K562 (cell line): ENCODE data around the gene ITPKB. TPM values are rescaled to one million over a fixed set of nuclear protein-coding genes. Genes with fewer than 3 reads are reported as not detected.

ENCODE experiments used
- ADNP ChIP-seq: fragments of 200-800 bp; sonication (Bioruptor generic); IDR thresholded peaks from 2 replicates; pipeline ENCODE4 v1.6.1; 2016; ENCODE audit warnings: missing genetic modification characterization, missing compliant biosample characterization
- BACH1 ChIP-seq: fragments of 200-800 bp; sonication (Bioruptor generic); IDR thresholded peaks from 2 replicates; pipeline ENCODE4 v1.6.1; 2016; ENCODE audit warnings: missing genetic modification characterization, missing compliant biosample characterization
- DIDO1 ChIP-seq: fragments of 450-650 bp; IDR thresholded peaks from 2 replicates; pipeline ENCODE4 v1.6.1; 2016; ENCODE audit warnings: low read depth, missing biosample characterization, missing genetic modification characterization
- E2F1 ChIP-seq: sonication (generic); formaldehyde crosslinking; IDR thresholded peaks from 2 replicates; pipeline ENCODE4 v1.8.1; 2023; ENCODE audit warnings: mild to moderate bottlenecking, missing genetic modification reagents, moderate library complexity
- ETV6 ChIP-seq, 3 experiments: fragments of 150-350 bp in 1 of 3; sonication (generic) in 1 of 3; formaldehyde crosslinking in 1 of 3; IDR thresholded peaks; 2 replicates each; pipeline versions ENCODE4 v1.6.1 to v1.8.0; 2014 to 2022; ENCODE audit warnings: borderline replicate concordance in 2 of 3, low read depth in 2 of 3, antibody characterized with exemption in 1 of 3, low read length in 1 of 3, mild to moderate bottlenecking in 1 of 3, missing genetic modification reagents in 1 of 3
- HDAC6 ChIP-seq: IDR thresholded peaks from 2 replicates; pipeline ENCODE4 v1.6.1; 2012; ENCODE audit warnings: low read depth, mild to moderate bottlenecking, control low read depth, inconsistent platforms, low read length, moderate library complexity
- KLF13 ChIP-seq: fragments of 450-650 bp; IDR thresholded peaks from 2 replicates; pipeline ENCODE4 v1.6.1; 2016; ENCODE audit warnings: missing genetic modification characterization, low read depth, mild to moderate bottlenecking, missing compliant biosample characterization, moderate library complexity, borderline replicate concordance
- NCOA2 ChIP-seq, 2 experiments: fragments of 450-650 bp; IDR thresholded peaks; 2 replicates each; pipeline ENCODE4 v1.6.1; 2018; ENCODE audit warnings: mild to moderate bottlenecking in 2 of 2, moderate library complexity in 1 of 2; ENCODE audit not compliant: partially characterized antibody in 2 of 2
- PCBP1 ChIP-seq: fragments of 200-400 bp; formaldehyde crosslinking; IDR thresholded peaks from 2 replicates; pipeline ENCODE4 v1.6.1; 2018; ENCODE audit warnings: mild to moderate bottlenecking, low read depth, low read length; ENCODE audit not compliant: poor library complexity, severe bottlenecking
- POLR2A ChIP-seq: fragments of 450-650 bp; conservative IDR thresholded peaks from 2 replicates; pipeline ENCODE4 v1.6.1; 2016
- POLR2AphosphoS2 ChIP-seq: IDR thresholded peaks from 2 replicates; pipeline ENCODE4 v1.6.1; 2012; ENCODE audit warnings: low read length, improper control_type of control experiment
- PYGO2 ChIP-seq: fragments of 450-650 bp; IDR thresholded peaks from 2 replicates; pipeline ENCODE4 v1.6.1; 2016; ENCODE audit warnings: mild to moderate bottlenecking, missing genetic modification characterization, moderate library complexity, missing compliant biosample characterization
- RAD51 ChIP-seq: fragments of 450-650 bp; IDR thresholded peaks from 2 replicates; pipeline ENCODE4 v1.7.1; 2016; ENCODE audit warnings: low read depth, mild to moderate bottlenecking, borderline replicate concordance
- RB1 ChIP-seq: fragments of 450-650 bp; IDR thresholded peaks from 2 replicates; pipeline ENCODE4 v1.6.1; 2017; ENCODE audit warnings: low read depth, mild to moderate bottlenecking
- SRSF3 ChIP-seq: fragments of 200-400 bp; formaldehyde crosslinking; IDR thresholded peaks from 2 replicates; pipeline ENCODE4 v1.6.1; 2016; ENCODE audit warnings: mild to moderate bottlenecking, low read length, moderate library complexity; ENCODE audit not compliant: insufficient read depth
- TAF15 ChIP-seq: fragments of 200-400 bp; formaldehyde crosslinking; IDR thresholded peaks from 2 replicates; pipeline ENCODE4 v1.6.1; 2017; ENCODE audit warnings: mild to moderate bottlenecking, low read depth, low read length, moderate library complexity
- TFE3 ChIP-seq: fragments of 450-650 bp; formaldehyde crosslinking; IDR thresholded peaks from 2 replicates; pipeline ENCODE4 v1.4.0; 2020; ENCODE audit warnings: mild to moderate bottlenecking, mixed read lengths
- VEZF1 ChIP-seq: fragments of 200-800 bp; sonication (Bioruptor generic); IDR thresholded peaks from 2 replicates; pipeline ENCODE4 v1.6.1; 2017; ENCODE audit warnings: missing genetic modification characterization, missing compliant biosample characterization
- ZNF134 ChIP-seq: fragments of 250-450 bp; sonication (Bioruptor Pico); conservative IDR thresholded peaks from 2 replicates; pipeline ENCODE4 v1.4.0; 2020
- ZNF280A ChIP-seq: fragments of 450-650 bp; IDR thresholded peaks from 2 replicates; pipeline ENCODE4 v1.6.1; 2018; ENCODE audit warnings: mild to moderate bottlenecking, low read depth; ENCODE audit not compliant: partially characterized antibody
- ZNF354B ChIP-seq: fragments of 250-450 bp; sonication (Bioruptor Pico); IDR thresholded peaks from 2 replicates; pipeline ENCODE4 v1.4.0; 2020
- polyA plus RNA-seq, 8 experiments: library from polyadenylated mRNA; depleted of rRNA in 4 of 8; stranded (reverse) in 5 of 8; unstranded in 3 of 8; fragments of >200 nt; fragmentation: Nextera tagmentation in 2 of 8; fragmentation: Illumina TruSeq in 1 of 8; extraction: Ambion mirVana in 2 of 8; extraction: Trizol in 1 of 8; gene quantifications; 2 replicates each; pipeline versions ENCODE4 v1.2.1 to v1.2.3, GENCODE V29; 2011 to 2014; ENCODE audit warnings: inconsistent platforms in 1 of 8, missing spikeins in 1 of 8
- total RNA-seq, 7 experiments: library from RNA; depleted of rRNA in 6 of 7; stranded (reverse); fragments of >200 nt in 6 of 7; fragmentation: Illumina TruSeq in 2 of 7; extraction: Trizol in 2 of 7; gene quantifications; 2 replicates each; pipeline versions ENCODE4 v1.2.1 to v1.2.3, GENCODE V29; 2011 to 2021; ENCODE audit warnings: low replicate concordance in 1 of 7

Gene ITPKB
- total and polyA plus RNA-seq, 9 of the 15 experiments (the other 6 are each of a cell fraction or from before 2014, with no cell fraction given): 0.01 to 0.22 TPM; not detected in 7

GRCh38 chr1:226702957-226703831, 35.9 kb downstream of the ITPKB start (continued):
- TF ChIP-seq E2F1 (peak; percentile 39; the same call in 1 of the 2 replicates), BACH1 (tag) (no peak), ZNF134 (CRISPR knock-in tag) (peak; percentile 48; the same call in 1 of the 2 replicates), HDAC6 (no peak), RAD51 (peak; percentile 93), KLF13 (0 out of 2 replicates have a peak, but pooled peaks have one; percentile 37), ETV6 (IDR thresholded peaks at IDR 0.05; ENCODE audit: borderline replicate concordance in 1 of 2, low read depth in 2 of 2, low read length in 1 of 2) (no peak), ETV6 (CRISPR knock-in tag; IDR thresholded peaks at IDR 0.05; ENCODE audit: borderline replicate concordance) (no peak), VEZF1 (peak; percentile 78), POLR2AphosphoS2 (no peak), PCBP1 (peak; percentile 90), PYGO2 (no peak), POLR2A (no peak), DIDO1 (tag) (no peak), RB1 (peak; percentile 76; the same call in 1 of the 2 replicates), ADNP (no peak), TAF15 (no peak), NCOA2 (IDR thresholded peaks at IDR 0.05; ENCODE audit: partially characterized antibody in 2 of 2) (no peak), SRSF3 (no peak), TFE3 (CRISPR knock-in tag) (peak; percentile 99), ZNF280A (no peak), ZNF354B (CRISPR knock-in tag) (no peak)
